Measurements from ENCODE around the gene DAP.

DAP gene

GRCh38 chr5:10684303-10685086 is 76.5 kb downstream of the DAP start:
- Histone ChIP-seq H3K9ac (no peak overlapping the region), H4K20me1 (peaks cover 36% of the 10 kb centered on the region; the same call in 1 of the 2 replicates), H3K27ac (no peak overlapping the region), H3K4me1 (peaks cover 32% of the 10 kb centered on the region), H3K36me3 (peaks cover 96% of the 10 kb centered on the region), H3K4me2 (no peak overlapping the region), H3K27me3 (no peaks in the 10 kb centered on the region), H3K9me3 (peaks cover 32% of the 10 kb centered on the region), H3K4me3 (no peak overlapping the region)
- no peak for TF ChIP-seq Cebpa-rat (IDR thresholded peaks at IDR 0.05)

- Histone ChIP-seq H3K9ac (no peak overlapping the region), H3K4me1 (peaks cover 32% of the 10 kb centered on the region), H4K20me1 (peaks cover 36% of the 10 kb centered on the region; the same call in 1 of the 2 replicates), H3K36me3 (peaks cover 96% of the 10 kb centered on the region), H3K9me3 (peaks cover 17% of the 10 kb centered on the region), H3K4me2 (peak overlapping the region; percentile 65), H3K27me3 (no peaks in the 10 kb centered on the region), H3K27ac (peak overlapping the region; percentile 70), H3K4me3 (no peak overlapping the region)
- TF ChIP-seq Cebpa-rat (IDR thresholded peaks at IDR 0.05), result no peak
These were observed 78.1 kb downstream of the DAP start for GRCh38 chr5:10682801-10683525.

DNA sequence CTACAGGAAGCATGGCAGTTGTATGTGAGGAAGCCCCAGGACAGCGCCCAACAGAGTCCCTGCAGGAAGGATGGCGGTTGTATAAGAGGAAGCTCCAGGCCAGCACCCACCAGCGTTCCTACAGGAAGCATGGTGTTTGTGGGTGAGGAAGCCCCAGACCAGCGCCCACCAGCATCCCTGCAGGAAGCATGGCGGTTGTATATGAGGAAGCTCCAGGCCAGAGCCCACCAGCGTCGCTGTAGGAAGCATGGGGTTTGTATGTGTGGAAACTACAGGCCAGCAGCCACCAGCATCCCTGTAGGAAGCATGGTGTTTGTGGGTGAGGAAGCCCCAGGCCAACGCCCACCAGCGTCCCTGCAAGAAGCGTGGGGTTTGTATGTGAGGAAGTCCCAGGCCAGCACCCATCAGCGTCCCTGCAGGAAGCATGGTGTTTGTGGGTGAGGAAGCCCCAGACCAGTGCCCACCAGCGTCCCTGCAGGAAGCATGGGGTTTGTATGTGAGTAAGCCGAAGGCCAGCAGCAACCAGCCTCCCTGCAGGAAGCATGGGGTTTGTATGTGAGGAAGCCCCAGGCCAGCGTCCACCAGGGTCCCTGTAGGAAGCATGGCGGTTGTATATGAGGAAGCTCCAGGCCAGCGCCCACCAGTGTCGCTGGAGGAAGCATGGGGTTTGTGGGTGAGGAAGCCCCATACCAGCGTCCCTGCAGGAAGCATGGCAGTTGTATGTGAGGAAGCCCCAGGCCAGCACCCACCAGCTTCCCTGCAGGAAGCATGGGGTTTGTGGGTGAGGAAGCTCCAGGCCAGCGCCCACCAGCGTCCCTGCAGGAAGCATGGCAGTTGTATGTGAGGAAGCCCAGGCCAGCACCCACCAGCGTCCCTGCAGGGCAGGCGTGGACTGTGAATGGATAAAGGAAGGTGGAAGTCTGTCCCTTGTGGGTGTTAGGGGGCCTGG is 79.0 kb downstream of the DAP start:
- H3K4me3 ChIP-seq, result no peak overlapping the region
- H3K27me3 ChIP-seq, result no peaks in the 10 kb centered on the region
- no peak for TF ChIP-seq Cebpa-rat (IDR thresholded peaks at IDR 0.05)
- peak overlapping the region; percentile 65 for H3K4me2 ChIP-seq
- H3K9me3 ChIP-seq, result peaks cover 8% of the 10 kb centered on the region
- H4K20me1 ChIP-seq, result peaks cover 36% of the 10 kb centered on the region; the same call in 1 of the 2 replicates
- peaks cover 96% of the 10 kb centered on the region for H3K36me3 ChIP-seq
- no peak overlapping the region for H3K9ac ChIP-seq
- H3K27ac ChIP-seq, result peak overlapping the region; percentile 70
- H3K4me1 ChIP-seq, result peaks cover 32% of the 10 kb centered on the region

GRCh38 chr5:10680876-10681481 is 80.1 kb downstream of the DAP start:
- H4K20me1 ChIP-seq, result peaks cover 36% of the 10 kb centered on the region; the same call in 1 of the 2 replicates
- H3K4me1 ChIP-seq, result peaks cover 32% of the 10 kb centered on the region
- peaks cover 96% of the 10 kb centered on the region for H3K36me3 ChIP-seq
- no peak overlapping the region for H3K9ac ChIP-seq
- no peaks in the 10 kb centered on the region for H3K27me3 ChIP-seq
- H3K4me2 ChIP-seq, result peak overlapping the region; percentile 65
- no peak overlapping the region for H3K4me3 ChIP-seq
- TF ChIP-seq Cebpa-rat (IDR thresholded peaks at IDR 0.05), result no peak
- H3K27ac ChIP-seq, result 0 out of 2 replicates have a peak overlapping the region, but pooled peaks have one; percentile 70
- H3K9me3 ChIP-seq, result no peaks in the 10 kb centered on the region

DNA sequence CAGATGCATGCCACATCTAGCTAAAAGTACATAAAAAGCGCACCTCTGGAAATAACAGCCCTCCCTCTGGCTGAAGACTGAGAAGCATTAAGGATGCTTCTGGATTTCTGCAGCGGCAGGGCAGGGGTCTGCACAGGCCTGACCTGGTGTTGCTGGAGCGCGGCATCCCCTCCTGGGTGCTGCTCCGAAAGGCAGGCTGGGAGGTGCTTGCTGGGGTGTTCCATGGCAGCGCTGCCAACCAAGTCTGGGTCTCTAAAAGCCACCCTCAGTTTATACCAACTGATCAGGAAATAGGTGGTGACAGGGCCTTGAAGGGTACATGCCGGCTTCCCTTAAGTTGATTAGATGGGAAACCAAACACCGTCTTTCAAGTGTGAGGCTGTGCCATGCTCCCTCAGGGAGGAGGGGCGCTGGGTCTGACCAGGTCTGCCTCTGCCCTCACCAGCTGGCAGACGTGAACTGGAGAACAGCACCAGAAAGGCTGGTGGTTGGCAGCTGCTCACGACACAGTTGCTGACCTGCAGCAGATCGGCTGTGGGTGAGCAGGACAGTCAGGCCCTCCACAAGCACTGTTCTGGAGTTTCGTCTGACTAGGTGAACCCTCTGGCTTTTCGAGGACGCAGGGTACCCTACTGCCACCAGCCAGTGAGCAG is 81.6 kb downstream of the DAP start:
- Histone ChIP-seq H4K20me1 (peaks cover 22% of the 10 kb centered on the region; the same call in 1 of the 2 replicates), H3K27me3 (no peaks in the 10 kb centered on the region), H3K27ac (no peak overlapping the region), H3K36me3 (peaks cover 81% of the 10 kb centered on the region), H3K4me3 (no peak overlapping the region), H3K4me2 (no peak overlapping the region), H3K9me3 (no peaks in the 10 kb centered on the region), H3K9ac (no peak overlapping the region), H3K4me1 (peaks cover 32% of the 10 kb centered on the region)
- TF ChIP-seq Cebpa-rat (IDR thresholded peaks at IDR 0.05), result no peak

DNA sequence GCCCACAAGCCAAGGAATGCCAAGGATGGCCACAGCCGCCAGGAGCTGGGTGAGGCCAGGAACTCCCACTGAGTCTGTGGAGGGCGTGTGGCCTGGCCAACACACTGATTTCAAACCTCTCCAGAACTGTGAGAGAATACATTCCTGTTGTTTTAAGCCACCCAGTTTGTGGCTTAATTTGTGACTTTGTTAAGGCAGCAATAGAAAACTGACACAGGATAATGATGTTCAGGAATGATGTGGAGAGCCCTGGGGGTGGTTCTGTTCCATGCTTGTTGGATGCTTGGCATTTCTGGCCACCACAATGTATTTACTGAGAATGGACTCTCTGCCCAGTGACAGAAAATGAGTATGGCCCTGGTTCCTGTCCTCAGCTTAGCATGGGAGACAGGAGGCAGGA is 82.8 kb downstream of the DAP start:
- no peak overlapping the region for H3K9ac ChIP-seq
- H4K20me1 ChIP-seq, result peaks cover 10% of the 10 kb centered on the region; the same call in 1 of the 2 replicates
- H3K36me3 ChIP-seq, result peaks cover 73% of the 10 kb centered on the region
- H3K4me2 ChIP-seq, result no peak overlapping the region
- no peak for TF ChIP-seq Cebpa-rat (IDR thresholded peaks at IDR 0.05)
- H3K27me3 ChIP-seq, result no peaks in the 10 kb centered on the region
- peaks cover 32% of the 10 kb centered on the region for H3K4me1 ChIP-seq
- no peak overlapping the region for H3K27ac ChIP-seq
- no peaks in the 10 kb centered on the region for H3K9me3 ChIP-seq
- no peak overlapping the region for H3K4me3 ChIP-seq

- no peak for TF ChIP-seq Cebpa-rat (IDR thresholded peaks at IDR 0.05)
- no peak overlapping the region for H3K4me3 ChIP-seq
- H3K4me1 ChIP-seq, result peaks cover 25% of the 10 kb centered on the region
- peaks cover 3% of the 10 kb centered on the region; the same call in 1 of the 2 replicates for H4K20me1 ChIP-seq
- H3K9ac ChIP-seq, result no peak overlapping the region
- H3K9me3 ChIP-seq, result no peaks in the 10 kb centered on the region
- H3K27me3 ChIP-seq, result no peaks in the 10 kb centered on the region
- no peak overlapping the region for H3K27ac ChIP-seq
- H3K4me2 ChIP-seq, result no peak overlapping the region
- H3K36me3 ChIP-seq, result peaks cover 66% of the 10 kb centered on the region
These were observed 83.5 kb downstream of the DAP start for GRCh38 chr5:10677533-10677932.

DNA sequence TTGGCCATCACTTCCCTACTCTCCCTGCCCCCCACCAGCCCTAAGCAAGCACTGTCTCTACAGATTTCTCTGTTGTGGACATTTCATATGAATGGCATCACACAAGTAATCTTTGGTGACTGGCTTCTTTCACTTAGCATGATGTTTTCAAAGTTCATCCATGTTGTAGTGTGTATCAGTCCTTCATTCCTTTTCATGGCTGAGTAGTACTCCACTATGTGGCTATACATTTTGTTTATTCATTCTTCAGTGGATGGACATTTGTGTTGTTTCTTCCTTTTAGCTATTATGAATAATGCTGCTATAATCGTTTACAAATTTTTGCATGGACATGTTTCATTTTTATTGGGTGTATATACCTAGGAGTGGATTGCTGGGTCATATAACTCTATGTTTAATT is 84.1 kb downstream of the DAP start:
- Histone ChIP-seq H3K9me3 (no peaks in the 10 kb centered on the region), H3K36me3 (peaks cover 60% of the 10 kb centered on the region), H3K9ac (no peak overlapping the region), H4K20me1 (no peaks in the 10 kb centered on the region), H3K27ac (no peak overlapping the region), H3K4me3 (no peak overlapping the region), H3K4me2 (no peak overlapping the region), H3K4me1 (peaks cover 19% of the 10 kb centered on the region), H3K27me3 (no peaks in the 10 kb centered on the region)
- no peak for TF ChIP-seq Cebpa-rat (IDR thresholded peaks at IDR 0.05)
